HG03039 (cell line): ENCODE results near the gene ZNF488.

ENCODE experiments used
- ATAC-seq: cut with Tn5 transposase; IDR thresholded peaks from one replicate; pipeline ENCODE4 v1.9.1; 2021; ENCODE audit warnings: mild to moderate bottlenecking, moderate library complexity; ENCODE audit not compliant: unreplicated experiment

ZNF488 gene

GRCh38 chr10:47383261-47384147, 589 bp downstream of the ZNF488 start:
- ATAC-seq: no peak

DNA sequence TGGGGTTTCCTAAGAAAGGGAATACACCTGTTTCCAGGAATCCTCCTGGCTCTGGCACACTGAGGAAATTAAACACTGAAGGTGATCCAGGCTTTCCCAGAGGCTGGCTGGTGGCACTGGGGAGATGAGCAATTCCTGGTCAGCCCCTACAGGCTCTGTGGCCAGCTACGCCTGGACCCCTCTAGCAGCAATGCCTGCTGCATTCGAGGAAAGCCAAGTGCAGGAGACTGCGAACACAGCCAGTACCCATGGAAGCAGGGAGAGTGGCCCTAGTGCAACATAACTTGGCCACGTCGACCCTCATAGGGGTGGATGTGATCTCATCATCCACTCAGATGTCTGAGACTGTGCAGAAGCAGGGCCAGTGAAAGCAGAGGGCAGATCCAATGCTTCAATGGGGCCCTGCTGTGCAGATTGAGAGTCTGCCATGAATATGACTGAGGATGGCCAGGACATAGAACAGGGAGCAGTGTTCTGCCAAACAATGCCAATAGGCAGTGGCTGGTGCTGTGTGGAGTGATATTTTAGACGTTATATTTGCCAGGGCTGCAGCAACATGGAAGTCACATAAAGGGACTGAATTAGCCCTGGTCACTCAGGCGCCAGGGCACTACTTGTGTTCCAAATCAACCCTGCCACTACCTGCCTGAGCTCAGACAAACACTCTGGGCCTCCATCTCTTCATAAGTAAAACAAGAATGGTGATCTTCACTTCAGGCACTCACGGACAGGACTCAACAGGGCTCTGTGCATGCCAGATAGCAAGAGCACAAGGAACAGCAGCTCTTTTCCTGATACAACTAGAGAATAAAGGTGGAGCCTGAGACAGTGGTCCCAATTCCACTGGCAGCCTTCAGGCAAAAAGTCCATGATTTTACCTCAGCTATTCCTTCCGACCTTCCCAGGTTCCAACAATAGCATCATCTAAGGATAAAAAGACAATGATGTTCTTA, 2.4 kb downstream of the ZNF488 start:
- no peak for ATAC-seq

DNA sequence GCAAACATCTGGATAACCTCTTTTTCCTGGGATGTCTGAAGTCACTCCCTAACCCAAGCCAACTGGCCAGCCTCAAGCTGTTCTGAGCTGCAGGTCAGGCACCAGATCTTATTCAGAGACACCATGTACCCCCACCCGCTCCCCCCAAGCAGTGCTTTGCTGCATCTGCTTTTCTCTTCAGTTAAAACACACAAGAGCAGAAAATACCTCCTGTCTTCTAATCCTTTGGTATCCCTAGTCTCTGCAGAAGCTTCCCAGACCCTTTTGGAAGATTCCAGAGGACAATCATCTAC, 3.0 kb downstream of the ZNF488 start:
- ATAC-seq: no peak

DNA sequence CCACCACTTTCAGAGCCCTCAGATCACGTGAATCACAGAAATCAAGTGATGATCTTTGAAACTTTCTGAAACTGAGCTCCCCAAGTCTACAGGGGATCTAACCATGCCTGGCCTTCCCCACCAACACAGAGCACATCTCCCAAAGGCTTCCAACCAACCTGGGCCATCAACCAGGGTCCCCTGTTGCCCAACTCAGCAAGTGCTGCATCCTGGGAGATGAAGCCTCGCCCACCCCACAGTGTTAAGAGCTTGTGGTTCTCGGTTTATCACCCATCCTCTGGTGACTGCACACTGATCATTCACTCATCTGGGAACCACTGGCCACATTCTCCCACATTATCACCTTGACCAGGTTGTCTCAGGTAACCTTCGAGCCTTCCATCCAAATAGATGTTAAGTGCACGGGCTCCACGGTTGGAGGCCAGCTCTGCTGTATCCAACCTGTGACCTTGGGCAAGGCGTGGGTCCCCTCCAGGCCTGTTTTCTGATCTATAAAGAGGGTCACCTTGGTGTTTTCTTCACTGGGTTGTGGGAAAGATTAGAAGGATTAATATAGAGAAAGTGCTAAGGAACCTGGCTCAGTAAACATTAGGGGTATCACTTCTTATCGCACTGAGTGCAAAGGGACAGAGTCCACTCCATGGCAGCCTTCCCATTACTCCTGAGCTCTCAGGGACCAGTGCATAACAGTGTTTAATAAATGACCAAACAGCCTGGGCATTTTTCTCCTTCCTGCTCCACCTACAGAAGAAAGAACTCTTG, 3.6 kb downstream of the ZNF488 start:
- ATAC-seq: no peak

- no peak for ATAC-seq
Measured at GRCh38 chr10:47379901-47380300, 4.2 kb downstream of the ZNF488 start.

- ATAC-seq: no peak
Measured at GRCh38 chr10:47379445-47379785, 4.7 kb downstream of the ZNF488 start.

GRCh38 chr10:47378606-47379444, 5.3 kb downstream of the ZNF488 start:
- no peak for ATAC-seq

DNA sequence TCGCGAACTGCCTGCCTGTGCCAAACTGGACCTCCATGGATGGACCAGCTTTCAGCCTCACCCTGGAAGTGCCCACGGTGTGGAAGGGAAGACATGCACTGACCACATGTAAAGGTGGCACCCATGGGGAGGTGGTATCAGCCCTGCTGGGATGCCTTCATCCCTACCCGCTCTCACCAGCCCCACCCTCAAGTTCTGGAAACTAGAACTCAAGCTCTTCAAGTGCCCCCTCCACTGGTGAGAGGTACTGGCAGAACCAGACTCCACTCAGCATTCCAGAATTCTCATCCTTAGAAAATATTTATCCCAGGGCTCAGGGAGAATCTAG, 5.9 kb downstream of the ZNF488 start:
- ATAC-seq: no peak

DNA sequence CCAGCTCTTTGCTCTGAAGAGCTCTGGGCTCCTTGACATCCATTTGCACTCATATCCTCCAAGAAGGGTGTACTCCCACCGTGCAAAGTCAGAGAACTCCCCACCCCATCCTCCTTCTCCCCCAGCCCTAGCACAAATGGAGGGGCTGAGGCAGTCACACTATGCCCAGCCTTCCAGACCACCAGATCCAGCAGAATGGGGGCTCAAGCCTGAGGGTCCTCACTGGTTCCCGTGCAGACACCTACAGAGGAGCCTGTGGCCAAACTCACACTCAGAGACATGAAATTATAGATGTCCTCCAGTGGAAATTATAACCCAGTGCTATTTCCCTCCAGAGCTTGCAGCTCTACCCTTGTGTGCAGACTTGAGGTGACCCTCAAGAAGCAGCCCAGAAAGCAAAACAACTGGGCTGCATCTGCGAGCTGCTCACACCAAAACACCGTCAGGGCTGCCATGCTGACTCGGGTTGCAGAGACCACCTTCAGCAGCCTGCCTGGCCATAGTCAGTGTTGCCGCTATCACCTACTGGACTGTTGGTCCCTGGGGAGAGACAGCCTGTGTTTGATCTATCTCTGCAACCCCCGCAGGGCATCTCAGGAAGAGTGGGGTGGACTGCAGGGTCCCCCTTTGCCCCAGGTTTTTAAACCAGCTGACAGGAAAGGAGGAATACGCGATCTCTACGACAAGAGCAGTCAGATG, 7.4 kb downstream of the ZNF488 start:
- no peak for ATAC-seq

DNA sequence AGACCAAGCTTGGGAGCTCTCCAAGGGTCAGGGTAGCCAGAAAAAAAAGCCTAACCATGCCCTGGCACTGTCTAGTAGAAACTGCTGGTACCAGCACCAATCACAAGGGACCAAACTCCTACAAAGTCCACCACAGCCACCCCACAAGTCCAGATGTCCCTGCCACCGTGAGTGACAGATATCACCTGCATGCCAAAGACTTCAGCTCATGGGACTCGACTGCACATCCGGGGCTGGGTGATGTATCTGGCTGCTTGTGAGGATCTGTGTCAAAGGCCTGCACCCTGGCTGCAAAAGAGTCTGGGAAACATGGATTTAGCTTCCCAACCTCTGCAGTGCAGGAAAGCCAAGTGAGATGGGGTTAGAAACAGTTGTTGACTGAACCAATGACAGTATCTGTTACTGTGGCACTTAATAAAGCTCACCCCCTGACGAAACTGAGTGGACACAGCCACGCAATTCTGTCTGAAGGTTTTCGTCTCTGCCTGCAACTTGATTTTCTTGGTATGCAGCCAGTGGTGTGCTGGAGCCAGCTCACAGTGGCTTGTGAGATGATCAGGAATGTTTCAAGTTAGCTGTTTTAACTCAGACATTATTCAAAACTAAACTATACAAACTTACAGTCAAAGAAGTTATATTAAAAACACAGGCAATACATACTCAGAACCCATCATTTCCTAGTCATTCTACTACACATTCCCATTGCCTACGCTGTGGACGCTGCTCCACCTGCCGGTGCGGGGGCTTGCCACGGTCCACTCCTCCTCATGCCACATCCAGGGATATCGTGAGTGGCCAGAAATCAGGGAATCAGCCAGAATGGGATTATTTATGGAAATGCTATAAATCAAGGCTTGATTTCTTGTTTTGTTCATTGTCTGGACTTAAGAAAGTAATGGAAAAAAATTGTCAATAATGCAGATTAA, 9.2 kb downstream of the ZNF488 start:
- no peak for ATAC-seq

DNA sequence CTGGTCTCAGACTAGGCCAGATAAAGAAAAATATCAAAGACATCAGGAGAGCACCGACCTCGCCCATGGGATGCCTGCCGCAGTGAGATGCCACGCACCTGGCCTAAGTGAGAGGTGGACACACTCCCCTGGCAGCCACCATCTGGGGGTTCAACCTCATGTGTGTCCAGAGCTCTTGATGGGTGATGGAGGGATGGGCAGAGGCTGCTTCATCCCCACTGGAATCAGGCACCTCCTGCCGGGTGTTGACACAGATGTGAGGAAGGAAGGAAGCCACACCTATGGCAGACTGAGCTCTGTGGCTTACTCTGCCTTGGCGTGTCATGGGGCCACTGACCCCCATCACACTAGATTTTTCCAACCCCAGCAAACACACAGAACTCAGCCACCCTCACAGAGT, 11.4 kb downstream of the ZNF488 start:
- no peak for ATAC-seq

DNA sequence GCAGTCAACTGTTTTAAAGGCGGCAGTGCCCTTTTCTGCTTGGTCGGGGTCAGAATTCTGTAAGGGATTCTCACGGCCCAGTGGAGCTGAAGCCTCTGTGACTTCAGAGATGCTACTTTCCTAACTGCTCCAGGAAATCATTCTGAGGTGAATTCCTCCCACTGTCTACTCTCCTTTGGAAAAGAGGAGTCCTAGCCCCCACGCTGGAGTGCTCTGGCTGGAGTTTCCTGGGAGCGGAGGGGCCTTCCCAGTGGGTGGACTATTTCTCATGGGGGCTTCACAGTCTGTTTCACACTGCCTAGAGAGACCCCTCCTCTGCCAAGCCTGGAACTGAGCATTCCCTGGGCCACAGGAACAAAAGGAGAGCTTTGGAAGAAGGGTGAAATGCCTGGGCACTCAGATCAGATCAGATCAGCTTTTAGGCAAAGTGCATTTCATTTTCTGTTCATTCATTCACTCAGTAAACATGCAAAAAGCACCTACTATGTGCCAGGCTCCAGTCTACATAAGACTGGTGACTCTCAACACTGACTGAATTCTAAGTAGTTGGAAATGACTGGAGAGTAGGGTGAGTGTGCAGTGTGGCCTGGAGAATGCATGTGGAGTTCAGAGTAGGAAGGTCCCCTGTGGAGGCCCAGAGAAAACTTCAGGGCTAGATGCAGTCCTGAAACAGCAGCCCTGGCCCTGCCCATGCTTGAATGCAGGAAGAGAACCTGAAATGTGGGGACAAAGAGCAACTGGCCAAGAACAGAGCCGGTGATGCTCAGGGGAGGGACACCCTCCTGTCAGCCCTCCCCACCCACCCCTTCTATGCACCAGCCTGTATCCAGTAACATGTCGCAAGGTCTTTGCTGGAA, 12.2 kb downstream of the ZNF488 start:
- ATAC-seq: no peak

DNA sequence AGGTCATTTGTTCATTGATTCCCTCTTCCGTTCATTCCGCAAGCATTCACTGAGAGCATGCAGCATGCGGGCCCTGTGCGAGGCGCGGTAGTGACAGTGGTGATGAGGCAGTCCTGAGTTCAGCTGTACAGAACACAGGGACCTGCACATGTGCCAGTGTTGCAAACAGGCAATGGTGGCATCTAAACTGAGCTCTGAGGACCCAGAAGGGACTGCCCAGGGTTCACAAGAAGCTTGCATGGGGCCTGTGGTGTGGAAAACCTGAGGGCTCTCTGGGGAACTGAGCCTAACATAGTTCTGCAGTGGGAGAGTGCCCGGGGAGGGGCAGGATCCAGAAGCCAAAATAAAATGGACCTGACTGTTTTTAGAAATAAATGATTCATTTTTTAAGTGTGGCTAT, 13.2 kb downstream of the ZNF488 start:
- no peak for ATAC-seq

- no peak for ATAC-seq
Measured at GRCh38 chr10:47370015-47370767, 13.9 kb downstream of the ZNF488 start.

DNA sequence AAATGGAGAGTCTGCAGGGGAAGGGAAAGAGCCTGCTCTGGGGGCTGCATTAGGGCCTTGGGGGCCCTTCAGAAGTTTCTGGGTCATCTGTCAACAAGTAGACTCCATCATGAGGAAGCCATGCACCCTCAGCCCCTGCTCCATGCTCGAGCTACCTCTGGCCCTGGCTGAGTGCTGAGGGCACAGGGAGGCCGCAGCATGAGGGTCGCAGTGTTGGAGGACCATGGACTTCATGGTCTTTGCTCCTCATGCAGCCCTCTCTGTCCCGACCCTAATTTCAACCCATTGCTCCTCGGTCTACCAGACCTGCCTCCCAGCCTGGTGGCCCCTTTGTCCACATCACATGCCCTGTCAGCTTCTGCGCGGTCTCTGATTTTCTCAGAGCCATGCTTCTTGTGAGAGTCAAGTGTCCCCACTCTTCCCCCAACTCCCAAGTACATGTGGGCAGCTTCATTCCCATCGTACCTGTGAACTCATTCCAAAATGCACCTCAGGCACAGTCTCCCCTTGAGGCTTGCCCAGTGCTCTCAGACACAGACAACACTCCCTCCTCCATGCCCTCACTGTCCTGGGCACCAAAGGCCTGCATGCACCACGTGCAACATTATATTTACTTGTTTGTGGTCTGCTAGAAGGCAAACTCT, 14.7 kb downstream of the ZNF488 start:
- no peak for ATAC-seq

GRCh38 chr10:47368431-47369180, 15.5 kb downstream of the ZNF488 start:
- ATAC-seq: no peak
